ENCODE measurements around the gene MRPL34.

DNA sequence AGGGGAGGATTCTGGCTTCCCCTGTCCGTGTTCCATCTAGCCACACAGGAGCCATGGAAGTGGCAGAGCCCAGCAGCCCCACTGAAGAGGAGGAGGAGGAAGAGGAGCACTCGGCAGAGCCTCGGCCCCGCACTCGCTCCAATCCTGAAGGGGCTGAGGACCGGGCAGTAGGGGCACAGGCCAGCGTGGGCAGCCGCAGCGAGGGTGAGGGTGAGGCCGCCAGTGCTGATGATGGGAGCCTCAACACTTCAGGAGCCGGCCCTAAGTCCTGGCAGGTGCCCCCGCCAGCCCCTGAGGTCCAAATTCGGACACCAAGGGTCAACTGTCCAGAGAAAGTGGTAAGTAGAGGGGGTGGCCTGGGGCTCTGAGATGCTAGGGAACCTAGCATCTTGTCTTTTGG is 36.9 kb upstream of the MRPL34 start:
- TF ChIP-seq, protein P1, sequence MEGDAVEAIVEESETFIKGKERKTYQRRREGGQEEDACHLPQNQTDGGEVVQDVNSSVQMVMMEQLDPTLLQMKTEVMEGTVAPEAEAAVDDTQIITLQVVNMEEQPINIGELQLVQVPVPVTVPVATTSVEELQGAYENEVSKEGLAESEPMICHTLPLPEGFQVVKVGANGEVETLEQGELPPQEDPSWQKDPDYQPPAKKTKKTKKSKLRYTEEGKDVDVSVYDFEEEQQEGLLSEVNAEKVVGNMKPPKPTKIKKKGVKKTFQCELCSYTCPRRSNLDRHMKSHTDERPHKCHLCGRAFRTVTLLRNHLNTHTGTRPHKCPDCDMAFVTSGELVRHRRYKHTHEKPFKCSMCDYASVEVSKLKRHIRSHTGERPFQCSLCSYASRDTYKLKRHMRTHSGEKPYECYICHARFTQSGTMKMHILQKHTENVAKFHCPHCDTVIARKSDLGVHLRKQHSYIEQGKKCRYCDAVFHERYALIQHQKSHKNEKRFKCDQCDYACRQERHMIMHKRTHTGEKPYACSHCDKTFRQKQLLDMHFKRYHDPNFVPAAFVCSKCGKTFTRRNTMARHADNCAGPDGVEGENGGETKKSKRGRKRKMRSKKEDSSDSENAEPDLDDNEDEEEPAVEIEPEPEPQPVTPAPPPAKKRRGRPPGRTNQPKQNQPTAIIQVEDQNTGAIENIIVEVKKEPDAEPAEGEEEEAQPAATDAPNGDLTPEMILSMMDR (IDR thresholded peaks at IDR 0.05), result no peak
- TF ChIP-seq EZH2 (IDR thresholded peaks at IDR 0.05), result no peak

Data from neural progenitor cell (in vitro differentiated cells).